Loucy (cell line): ENCODE results near the gene GPR107.

ENCODE experiments used
- H2AFZ ChIP-seq: fragments of 200-600 bp; sonication (generic); 2 replicates; pipeline ENCODE4 v1.6.0; 2016; ENCODE audit warnings: antibody characterized with exemption, mild to moderate bottlenecking, low read length, moderate library complexity
- H3F3A ChIP-seq: fragments of 200-600 bp; 2 replicates; pipeline ENCODE4 v1.6.0; 2016; ENCODE audit warnings: antibody characterized with exemption, low read depth, mild to moderate bottlenecking
- H3K27me3 ChIP-seq: fragments of 200-600 bp; sonication (generic); 2 replicates; pipeline ENCODE4 v1.6.1; 2014; ENCODE audit warnings: low read length, mild to moderate bottlenecking; ENCODE audit not compliant: insufficient read depth, poor library complexity, severe bottlenecking
- H3K36me3 ChIP-seq: fragments of 200-600 bp; sonication (generic); 2 replicates; pipeline ENCODE4 v1.6.1; 2016; ENCODE audit warnings: low read length; ENCODE audit not compliant: insufficient read depth
- H3K4me1 ChIP-seq: fragments of 200-600 bp; sonication (generic); 2 replicates; pipeline ENCODE4 v1.5.1; 2014; ENCODE audit warnings: low read length, mild to moderate bottlenecking; ENCODE audit not compliant: insufficient read depth, poor library complexity, severe bottlenecking
- H3K4me2 ChIP-seq: fragments of 200-600 bp; sonication (generic); 2 replicates; pipeline ENCODE4 v1.6.0; 2014; ENCODE audit warnings: antibody characterized with exemption, low read length, low read depth, mild to moderate bottlenecking; ENCODE audit not compliant: poor library complexity, severe bottlenecking
- H3K4me3 ChIP-seq: fragments of 200-600 bp; sonication (generic); 2 replicates; pipeline ENCODE4 v1.5.1; 2014; ENCODE audit warnings: low read length, mild to moderate bottlenecking, mixed read lengths; ENCODE audit not compliant: poor library complexity, severe bottlenecking
- H3K79me2 ChIP-seq: fragments of 200-600 bp; sonication (generic); 2 replicates; pipeline ENCODE4 v1.6.1; 2014; ENCODE audit warnings: low read length; ENCODE audit not compliant: insufficient read depth
- H3K9ac ChIP-seq: fragments of 200-600 bp; sonication (generic); 2 replicates; pipeline ENCODE4 v1.6.0; 2014; ENCODE audit warnings: mild to moderate bottlenecking, low read depth, low read length, moderate library complexity; ENCODE audit not compliant: poor library complexity, severe bottlenecking
- H3K9me2 ChIP-seq: fragments of 200-600 bp; sonication (generic); replicated peaks from 2 replicates; pipeline ENCODE4 v1.6.1; 2016; ENCODE audit warnings: low read depth, low read length, mixed read lengths
- H3K9me3 ChIP-seq: fragments of 200-600 bp; sonication (generic); 2 replicates; pipeline ENCODE4 v1.6.1; 2014; ENCODE audit warnings: mild to moderate bottlenecking, antibody characterized with exemption, low read length, low read depth; ENCODE audit not compliant: insufficient read depth
- H4K20me1 ChIP-seq: fragments of 200-600 bp; sonication (generic); 2 replicates; pipeline ENCODE4 v1.6.0; 2014; ENCODE audit warnings: antibody characterized with exemption, low read length, mild to moderate bottlenecking; ENCODE audit not compliant: insufficient read depth, poor library complexity, severe bottlenecking
- EZH2phosphoT487 ChIP-seq: fragments of 200-600 bp; IDR thresholded peaks from 2 replicates; pipeline ENCODE4 v1.6.1; 2018; ENCODE audit warnings: antibody characterized with exemption, mild to moderate bottlenecking, moderate library complexity, borderline replicate concordance
- TF ChIP-seq, protein P1 (sequence below): fragments of 200-600 bp; sonication (generic); conservative IDR thresholded peaks from 2 replicates; pipeline ENCODE4 v1.5.1; 2014; ENCODE audit warnings: mild to moderate bottlenecking, antibody characterized with exemption, low read length

The GPR107 gene

DNA sequence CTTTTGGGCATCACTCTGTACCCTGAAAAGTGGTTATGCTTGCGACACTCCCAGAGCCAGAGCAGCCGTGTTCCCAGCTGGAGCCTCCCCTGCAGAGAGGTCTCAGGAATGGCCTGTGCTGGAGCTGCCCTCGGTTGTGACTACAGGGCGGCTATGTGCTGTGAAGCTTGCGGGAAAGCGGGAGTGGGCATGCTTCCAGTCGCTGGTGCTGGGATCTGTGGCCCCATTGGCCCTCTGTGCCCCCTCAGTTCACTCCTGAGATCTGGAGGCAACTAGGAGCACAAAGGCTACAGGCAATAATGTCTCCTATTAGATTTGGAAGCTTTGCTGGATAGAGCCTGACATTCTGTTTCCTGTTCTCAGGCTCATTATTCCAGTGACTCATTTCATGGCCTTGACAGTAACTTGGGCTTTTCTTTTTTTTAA lies 56.9 kb downstream of the GPR107 start:
- H3K27me3 ChIP-seq = no peaks in the 10 kb centered on the region
- H3K9ac ChIP-seq = no peak overlapping the region
- H3K9me2 ChIP-seq = no peaks in the 10 kb centered on the region
- H4K20me1 ChIP-seq = no peaks in the 10 kb centered on the region
- no peaks in the 10 kb centered on the region for H3F3A ChIP-seq
- no peak overlapping the region for H3K4me3 ChIP-seq
- no peak overlapping the region for H2AFZ ChIP-seq
- TF ChIP-seq EZH2phosphoT487 = no peak
- TF ChIP-seq, protein P1, sequence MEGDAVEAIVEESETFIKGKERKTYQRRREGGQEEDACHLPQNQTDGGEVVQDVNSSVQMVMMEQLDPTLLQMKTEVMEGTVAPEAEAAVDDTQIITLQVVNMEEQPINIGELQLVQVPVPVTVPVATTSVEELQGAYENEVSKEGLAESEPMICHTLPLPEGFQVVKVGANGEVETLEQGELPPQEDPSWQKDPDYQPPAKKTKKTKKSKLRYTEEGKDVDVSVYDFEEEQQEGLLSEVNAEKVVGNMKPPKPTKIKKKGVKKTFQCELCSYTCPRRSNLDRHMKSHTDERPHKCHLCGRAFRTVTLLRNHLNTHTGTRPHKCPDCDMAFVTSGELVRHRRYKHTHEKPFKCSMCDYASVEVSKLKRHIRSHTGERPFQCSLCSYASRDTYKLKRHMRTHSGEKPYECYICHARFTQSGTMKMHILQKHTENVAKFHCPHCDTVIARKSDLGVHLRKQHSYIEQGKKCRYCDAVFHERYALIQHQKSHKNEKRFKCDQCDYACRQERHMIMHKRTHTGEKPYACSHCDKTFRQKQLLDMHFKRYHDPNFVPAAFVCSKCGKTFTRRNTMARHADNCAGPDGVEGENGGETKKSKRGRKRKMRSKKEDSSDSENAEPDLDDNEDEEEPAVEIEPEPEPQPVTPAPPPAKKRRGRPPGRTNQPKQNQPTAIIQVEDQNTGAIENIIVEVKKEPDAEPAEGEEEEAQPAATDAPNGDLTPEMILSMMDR = no peak
- H3K4me1 ChIP-seq = no peaks in the 10 kb centered on the region
- no peaks in the 10 kb centered on the region for H3K79me2 ChIP-seq
- H3K4me2 ChIP-seq = no peak overlapping the region
- no peaks in the 10 kb centered on the region for H3K9me3 ChIP-seq
- H3K36me3 ChIP-seq = peaks cover 7% of the 10 kb centered on the region; the same call in 1 of the 2 replicates

- no peak overlapping the region for H2AFZ ChIP-seq
- H3K79me2 ChIP-seq = no peaks in the 10 kb centered on the region
- H3K27me3 ChIP-seq = no peaks in the 10 kb centered on the region
- TF ChIP-seq, protein P1 = no peak
- no peak for TF ChIP-seq EZH2phosphoT487
- H3K4me1 ChIP-seq = no peaks in the 10 kb centered on the region
- H3K9me2 ChIP-seq = no peaks in the 10 kb centered on the region
- H3K4me3 ChIP-seq = no peak overlapping the region
- no peaks in the 10 kb centered on the region for H3K9me3 ChIP-seq
- no peaks in the 10 kb centered on the region for H4K20me1 ChIP-seq
- H3F3A ChIP-seq = no peaks in the 10 kb centered on the region
- H3K9ac ChIP-seq = no peak overlapping the region
- no peak overlapping the region for H3K4me2 ChIP-seq
- H3K36me3 ChIP-seq = peaks cover 7% of the 10 kb centered on the region; the same call in 1 of the 2 replicates
Observed at GRCh38 chr9:130111786-130112537, 58.3 kb downstream of the GPR107 start.

DNA sequence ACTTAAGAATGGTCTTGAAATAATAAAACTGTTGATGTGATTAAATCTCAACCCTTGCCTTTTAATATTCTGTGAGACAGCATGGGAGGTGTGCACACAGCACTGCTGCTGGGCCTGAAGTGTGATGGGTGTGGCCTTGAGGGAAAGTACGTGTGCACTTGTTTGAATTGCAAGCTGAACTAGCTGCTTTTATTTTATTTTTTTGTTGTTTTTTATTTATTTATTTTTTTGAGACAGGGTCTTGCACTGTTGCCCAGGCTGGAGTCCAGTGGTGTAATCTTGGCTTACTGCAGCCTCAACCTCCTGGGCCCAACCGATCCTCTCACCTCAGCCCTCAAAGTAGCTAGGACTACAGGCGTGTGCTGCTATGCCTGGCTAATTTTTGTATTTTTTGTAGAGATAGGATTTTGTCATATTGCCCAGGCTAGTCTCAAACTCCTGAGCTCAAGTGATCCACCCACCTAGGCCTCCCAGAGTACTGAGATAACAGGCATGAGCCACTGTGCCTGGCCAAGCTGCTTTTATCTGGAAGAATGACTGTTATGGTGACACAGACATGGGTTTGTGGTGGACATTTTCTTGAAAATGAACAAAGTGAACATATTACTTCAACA lies 58.9 kb downstream of the GPR107 start:
- Histone ChIP-seq H3K4me3 (no peak overlapping the region), H3K36me3 (peaks cover 6% of the 10 kb centered on the region; the same call in 1 of the 2 replicates), H3F3A (no peaks in the 10 kb centered on the region), H3K4me2 (no peak overlapping the region), H3K79me2 (no peaks in the 10 kb centered on the region), H3K9me2 (no peaks in the 10 kb centered on the region), H3K4me1 (no peaks in the 10 kb centered on the region), H3K9me3 (no peaks in the 10 kb centered on the region), H4K20me1 (no peaks in the 10 kb centered on the region), H3K27me3 (no peaks in the 10 kb centered on the region), H2AFZ (no peak overlapping the region), H3K9ac (no peak overlapping the region)
- TF ChIP-seq EZH2phosphoT487 = no peak
- TF ChIP-seq, protein P1 = no peak
